CD4-positive, alpha-beta T cell treated with Interleukin-12 subunit alpha and Interleukin-12 subunit beta, for 1 hour (primary cell): ENCODE measurements around the gene NOB1.

Source experiments
- DNase-seq: peaks from one replicate; pipeline ENCODE4 v3.0.0-alpha.2; 2020

NOB1 gene

GRCh38 chr16:69718111-69718764, 36.5 kb downstream of the NOB1 start:
- no peak for DNase-seq

DNA sequence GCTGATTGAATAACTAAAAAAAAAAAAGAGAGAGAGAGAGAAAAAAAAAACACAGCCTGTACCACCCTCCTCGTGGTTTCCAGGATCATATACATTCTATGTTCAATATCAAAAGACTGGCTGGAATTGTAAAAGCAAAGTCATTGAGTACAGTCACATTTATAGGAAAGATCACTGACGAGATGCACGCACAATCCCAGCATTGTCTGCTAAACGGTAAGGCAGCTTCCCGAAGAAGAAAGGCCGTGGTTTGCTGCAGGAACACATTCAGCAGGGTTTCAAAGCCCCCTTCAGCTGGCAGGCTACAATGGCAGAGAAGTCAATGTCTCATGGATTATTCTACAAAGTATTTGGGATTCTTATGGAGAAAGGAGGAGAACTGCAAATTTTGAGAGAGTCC, 37.7 kb downstream of the NOB1 start:
- no peak for DNase-seq

DNA sequence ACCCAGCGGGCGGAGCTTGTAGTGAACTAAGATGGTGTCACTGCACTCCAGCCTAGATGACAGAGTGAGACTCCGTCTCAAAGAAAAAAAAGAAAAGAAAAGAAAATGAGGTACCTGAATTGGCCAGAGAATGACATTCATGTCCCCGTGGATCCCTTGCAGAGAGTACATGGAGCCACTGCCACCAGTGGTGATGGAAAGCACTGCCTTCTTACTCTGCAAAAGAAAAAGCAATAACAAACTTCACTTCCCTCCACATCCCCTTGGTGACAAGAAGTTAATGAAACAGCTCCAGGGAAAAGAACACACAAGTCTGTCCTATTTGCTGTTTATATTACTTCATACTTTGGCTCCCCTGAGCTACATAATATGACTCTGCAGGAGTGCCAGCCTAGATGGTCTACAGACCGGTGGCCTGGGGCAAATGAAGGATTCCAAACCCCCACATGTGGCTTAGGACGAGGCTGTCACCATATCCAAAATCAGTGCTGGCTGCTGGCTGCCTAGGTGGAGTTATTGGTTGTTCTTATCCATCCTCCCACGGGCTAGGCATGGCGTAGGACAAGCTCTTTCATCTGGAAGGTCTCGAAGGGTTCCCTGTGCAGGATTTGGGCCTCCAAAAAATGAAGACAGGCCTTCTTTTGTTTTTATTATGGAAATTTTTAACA, 41.7 kb downstream of the NOB1 start:
- no peak for DNase-seq

DNA sequence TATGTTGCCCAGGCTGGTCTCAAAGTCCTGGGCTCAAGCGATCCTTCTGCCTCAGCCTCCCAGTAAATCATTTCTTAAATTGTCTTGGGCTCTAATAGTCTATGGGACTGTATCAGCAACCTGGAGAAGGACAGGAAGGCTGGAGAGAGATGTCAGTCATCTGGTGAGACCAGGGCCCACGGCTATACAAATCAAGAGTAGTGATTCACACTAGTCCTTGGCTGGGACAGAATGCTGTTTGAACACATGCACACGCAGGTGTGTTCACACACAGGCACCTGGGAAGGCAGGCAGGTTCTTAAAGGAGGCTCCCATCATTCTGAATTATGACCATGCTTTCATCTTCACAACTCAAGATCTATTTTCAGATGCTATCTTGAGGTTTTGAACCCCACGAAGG, 42.4 kb downstream of the NOB1 start:
- DNase-seq = no peak

- DNase-seq = no peak
Observed at GRCh38 chr16:69711115-69711740, 43.5 kb downstream of the NOB1 start.

GRCh38 chr16:69709456-69710084, 45.2 kb downstream of the NOB1 start:
- DNase-seq = peak; percentile 73

DNA sequence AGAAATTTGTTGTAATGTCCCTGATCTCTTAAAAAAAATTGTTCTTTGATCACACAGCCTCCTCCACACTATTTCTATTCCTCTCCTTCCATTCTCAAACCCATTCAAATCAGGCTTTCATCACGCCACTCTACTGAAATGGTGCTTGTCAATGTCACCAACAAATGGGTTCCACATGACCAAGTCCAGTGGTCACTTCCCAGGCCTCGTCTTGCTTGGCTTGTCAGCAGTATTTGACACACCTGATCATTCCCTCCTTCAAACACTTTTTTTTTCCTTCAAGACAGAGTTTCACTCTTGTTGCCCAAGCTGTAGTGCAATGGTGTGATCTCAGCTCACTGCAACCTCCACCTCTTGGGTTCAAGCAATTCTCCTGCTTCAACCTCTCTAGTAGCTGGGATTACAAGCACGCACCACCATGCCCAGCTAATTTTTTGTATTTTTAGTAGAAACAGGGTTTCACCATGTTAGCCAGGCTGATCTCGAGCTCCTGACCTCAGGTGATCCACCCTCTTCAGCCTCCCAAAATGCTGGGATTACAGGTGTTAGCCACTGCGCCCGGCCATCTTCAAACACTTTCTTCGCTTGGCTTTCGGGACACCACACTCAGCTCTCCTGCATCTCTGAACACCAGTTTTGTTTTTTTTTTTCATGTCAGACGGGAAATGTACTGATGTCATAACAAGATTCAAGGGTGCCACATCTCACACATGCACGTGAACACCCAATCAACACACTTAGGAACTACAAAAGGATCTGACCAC, 46.6 kb downstream of the NOB1 start:
- no peak for DNase-seq

DNA sequence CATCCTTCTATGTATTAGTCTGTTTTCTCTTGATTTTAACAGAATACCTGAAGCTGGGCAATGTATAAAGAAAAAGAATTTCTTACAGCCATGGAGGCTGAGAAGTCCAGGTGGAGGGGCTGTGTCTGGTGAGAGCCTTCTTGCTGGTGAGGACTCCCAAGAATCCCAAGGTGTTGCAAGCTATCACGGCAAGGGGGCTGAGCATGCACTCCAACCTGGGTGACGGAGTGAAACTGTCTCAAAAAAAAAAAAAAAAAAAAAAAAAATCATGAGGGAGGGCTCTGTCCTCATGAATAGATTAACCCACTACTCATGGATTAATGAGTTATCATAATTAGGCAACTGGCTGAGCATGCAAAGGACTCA, 47.8 kb downstream of the NOB1 start:
- no peak for DNase-seq

DNA sequence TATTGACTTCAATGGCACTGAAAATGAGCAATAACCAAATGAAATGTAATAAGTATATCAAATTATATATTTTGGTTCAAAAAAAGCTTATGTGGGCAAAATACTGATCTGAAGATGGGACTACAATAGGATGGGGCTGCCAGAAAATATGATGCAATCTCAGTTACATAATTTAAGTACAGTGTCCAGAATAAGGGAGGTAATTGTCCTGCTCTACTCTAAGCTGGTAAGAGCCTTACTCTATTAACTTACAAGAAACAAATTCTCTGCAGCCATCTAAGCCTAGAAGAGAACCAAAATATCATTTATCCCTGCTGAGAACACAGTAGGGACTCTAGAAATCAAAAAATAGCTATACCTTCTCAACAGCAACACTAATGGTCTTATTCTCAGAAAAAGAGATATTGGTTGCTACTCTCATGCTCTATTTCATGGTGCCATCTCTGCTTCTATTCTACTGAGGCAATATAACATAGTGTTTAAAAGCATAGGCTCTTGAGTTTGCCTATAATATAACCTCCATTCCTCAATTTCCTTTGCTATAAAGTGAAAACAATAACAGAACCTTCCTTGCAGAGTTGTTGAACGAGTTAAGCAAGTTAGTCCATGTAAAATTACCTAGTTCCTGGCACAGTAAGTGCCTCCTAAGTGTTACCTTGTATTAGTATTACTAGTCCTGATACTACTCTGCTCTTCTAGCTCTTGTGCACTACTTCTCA, 48.3 kb downstream of the NOB1 start:
- DNase-seq = no peak

- no peak for DNase-seq
Observed at GRCh38 chr16:69703638-69704037, 51.1 kb downstream of the NOB1 start.

- DNase-seq = no peak
Observed at GRCh38 chr16:69701866-69702265, 52.9 kb downstream of the NOB1 start.

DNA sequence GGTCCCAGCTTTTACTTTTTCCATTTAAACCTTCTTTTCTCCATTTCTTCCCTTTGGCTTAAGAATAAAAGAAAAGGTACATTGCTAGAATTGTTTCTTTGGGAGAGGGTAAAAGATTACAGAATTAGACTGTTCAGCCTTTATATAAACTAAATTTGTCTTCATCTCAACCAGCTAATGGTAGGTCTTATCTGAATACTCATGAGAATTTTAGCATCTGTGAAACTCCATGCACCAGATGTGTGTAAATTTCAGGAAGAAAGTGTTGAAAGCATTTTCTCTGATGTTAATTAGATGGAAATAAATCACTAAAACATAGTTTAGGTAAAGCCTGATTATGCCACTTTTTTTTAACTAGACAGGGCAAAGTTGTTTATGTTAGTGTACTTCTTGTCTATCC, 53.3 kb downstream of the NOB1 start:
- no peak for DNase-seq

DNA sequence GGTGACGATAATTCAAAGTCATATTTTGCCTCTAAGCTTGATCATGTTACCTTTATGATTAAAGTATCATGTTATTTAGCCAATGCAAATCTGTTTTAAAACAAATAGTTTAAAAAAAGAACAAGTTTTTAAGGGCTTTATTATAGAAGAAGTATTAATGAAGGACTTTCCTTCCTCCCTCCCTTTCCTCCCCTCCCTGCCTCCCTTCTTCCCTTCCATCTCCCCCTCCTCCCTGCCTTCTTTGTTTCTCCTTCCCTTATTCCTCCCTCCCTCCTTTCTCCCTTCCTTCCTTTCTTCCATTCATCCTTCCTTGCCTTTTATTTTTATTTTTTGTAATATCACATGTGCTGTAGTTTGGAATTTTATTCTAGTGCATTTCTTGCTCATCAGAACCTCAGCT, 54.8 kb downstream of the NOB1 start:
- DNase-seq = no peak

DNA sequence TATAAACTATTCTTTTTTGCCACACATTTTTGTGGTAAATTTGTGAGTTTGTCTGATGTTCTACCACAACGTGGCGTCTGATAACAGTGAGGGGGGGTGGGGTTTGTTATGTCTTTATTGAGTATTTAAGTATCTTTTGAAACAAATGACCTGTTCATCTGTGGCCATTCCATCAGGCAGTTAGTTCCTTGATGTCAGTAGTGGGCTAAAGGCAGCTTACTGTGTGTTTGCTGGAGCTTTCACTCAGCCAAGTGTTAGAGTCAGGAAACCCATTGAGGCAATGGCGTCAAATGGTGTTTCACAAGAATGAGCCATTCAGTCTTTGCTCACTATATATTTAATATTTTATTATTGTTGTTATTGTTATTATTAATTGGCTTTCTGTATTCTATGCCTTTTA, 56.3 kb downstream of the NOB1 start:
- no peak for DNase-seq

- no peak for DNase-seq
Observed at GRCh38 chr16:69693916-69694315, 60.8 kb downstream of the NOB1 start.

DNA sequence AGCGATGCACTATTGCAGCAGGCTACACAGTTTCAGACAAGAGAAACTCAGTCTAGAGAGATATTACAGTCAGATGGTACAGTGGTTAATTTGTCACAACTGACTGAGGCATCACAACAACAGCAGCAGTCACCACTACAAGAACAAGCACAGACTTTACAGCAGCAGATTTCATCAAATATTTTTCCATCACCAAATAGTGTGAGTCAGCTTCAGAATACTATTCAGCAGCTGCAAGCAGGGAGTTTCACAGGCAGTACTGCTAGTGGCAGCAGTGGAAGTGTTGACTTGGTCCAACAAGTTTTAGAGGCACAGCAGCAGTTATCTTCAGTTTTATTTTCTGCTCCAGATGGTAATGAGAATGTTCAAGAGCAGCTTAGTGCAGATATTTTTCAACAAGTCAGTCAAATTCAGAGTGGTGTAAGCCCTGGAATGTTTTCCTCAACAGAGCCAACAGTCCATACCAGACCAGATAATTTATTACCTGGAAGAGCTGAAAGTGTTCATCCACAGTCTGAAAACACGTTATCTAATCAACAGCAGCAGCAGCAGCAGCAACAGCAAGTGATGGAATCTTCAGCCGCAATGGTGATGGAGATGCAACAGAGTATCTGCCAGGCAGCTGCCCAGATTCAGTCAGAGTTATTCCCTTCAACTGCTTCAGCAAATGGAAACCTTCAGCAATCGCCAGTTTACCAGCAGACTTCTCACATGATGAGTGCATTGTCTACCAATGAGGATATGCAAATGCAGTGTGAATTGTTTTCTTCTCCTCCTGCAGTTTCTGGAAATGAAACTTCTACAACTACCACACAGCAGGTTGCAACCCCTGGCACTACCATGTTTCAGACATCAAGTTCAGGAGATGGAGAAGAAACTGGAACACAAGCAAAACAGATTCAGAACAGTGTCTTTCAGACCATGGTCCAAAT, 62.5 kb downstream of the NOB1 start:
- no peak for DNase-seq
